A549 (cell line): ENCODE data around the gene DYNLT2. TPM values are rescaled to one million over a fixed set of nuclear protein-coding genes. Genes with fewer than 3 reads are reported as not detected.

Experiments
- ATAC-seq, 2 experiments: fragments of 200-7000 bp in 1 of 2; fragments of >200 bp in 1 of 2; cut with Nextera tagmentation in 1 of 2; cut with Tn5 transposase in 1 of 2; 3 replicates each; pipeline versions ENCODE4 v1.8.0 to v1.9.1; 2018 to 2020; ENCODE audit warnings: mild to moderate bottlenecking in 1 of 2, moderate library complexity in 1 of 2
- CTCF ChIA-PET: fragments of 300-600 bp; sonication (Branson Sonifier 250); formaldehyde crosslinking; extraction: SDS; loops from one replicate; lab custom pipeline; 2021; ENCODE audit warnings: antibody characterized with exemption, inconsistent platforms; lab: Yijun Ruan, JAX
- POLR2A ChIA-PET: fragments of 350-600 bp; formaldehyde crosslinking; extraction: SDS; loops from one replicate; lab custom pipeline; 2021; ENCODE audit warnings: antibody characterized with exemption, inconsistent platforms; lab: Yijun Ruan, JAX
- DNase-seq, 2 experiments: peaks; one replicate each; pipeline versions ENCODE4 v3.0.0 to v3.0.0-alpha.2; 2011 to 2016; ENCODE audit warnings: low read depth in 1 of 2, low spot score in 1 of 2
- FAIRE-seq: peaks from 2 replicates; lab custom pipeline; 2011; peaks lifted over from hg19 to GRCh38; lab: Jason Lieb, UNC
- H3K27ac ChIP-seq, 2 experiments: fragments of >200 bp; sonication (Bioruptor Twin); formaldehyde crosslinking; 3 replicates each; pipeline ENCODE4 v1.5.1; 2016 to 2017
- H3K4me1 ChIP-seq: fragments of >200 bp; sonication (Bioruptor Twin); formaldehyde crosslinking; 3 replicates; pipeline ENCODE4 v1.6.1; 2016
- H3K4me2 ChIP-seq: fragments of >200 bp; sonication (Bioruptor Twin); formaldehyde crosslinking; 3 replicates; pipeline ENCODE4 v1.6.1; 2016
- H3K4me3 ChIP-seq: fragments of >200 bp; sonication (Bioruptor Twin); formaldehyde crosslinking; 3 replicates; pipeline ENCODE4 v1.5.1; 2016
- H3K9me3 ChIP-seq: fragments of >200 bp; sonication (Bioruptor Twin); formaldehyde crosslinking; 3 replicates; pipeline ENCODE4 v1.6.1; 2016
- CBX2 ChIP-seq: fragments of 200-600 bp; sonication (generic); IDR thresholded peaks from 2 replicates; pipeline ENCODE4 v1.6.1; 2016; ENCODE audit warnings: low read depth, mild to moderate bottlenecking, borderline replicate concordance
- CBX8 ChIP-seq: fragments of 200-600 bp; sonication (generic); IDR thresholded peaks from 2 replicates; pipeline ENCODE4 v1.6.1; 2016
- CHD2 ChIP-seq: fragments of 150-350 bp; IDR thresholded peaks from 2 replicates; pipeline ENCODE4 v1.6.1; 2014; ENCODE audit warnings: low read length; ENCODE audit not compliant: partially characterized antibody
- EHF ChIP-seq: fragments of 250-450 bp; sonication (Bioruptor Pico); IDR thresholded peaks from 2 replicates; pipeline ENCODE4 v1.5.0; 2020; ENCODE audit warnings: mild to moderate bottlenecking
- EP300 ChIP-seq, 2 experiments: fragments of >200 bp; sonication (Bioruptor Twin); formaldehyde crosslinking; IDR thresholded peaks; 2 replicates in 1 of 2; 3 replicates in 1 of 2; pipeline ENCODE4 v1.6.1; 2016 to 2017
- ESRRA ChIP-seq: fragments of 150-350 bp; IDR thresholded peaks from 2 replicates; pipeline ENCODE4 v1.6.1; 2014; ENCODE audit warnings: mild to moderate bottlenecking, low read length, borderline replicate concordance
- FOSB ChIP-seq: fragments of 250-450 bp; sonication (Bioruptor Pico); IDR thresholded peaks from 2 replicates; pipeline ENCODE4 v1.5.0; 2020; ENCODE audit warnings: mild to moderate bottlenecking, moderate library complexity
- FOSL2 ChIP-seq, 2 experiments: fragments of 450-650 bp in 1 of 2; fragments of >200 bp in 1 of 2; sonication (Bioruptor Twin) in 1 of 2; formaldehyde crosslinking; IDR thresholded peaks; 2 replicates each; pipeline versions ENCODE4 v1.5.0 to v1.6.1; 2016 to 2020; ENCODE audit warnings: mild to moderate bottlenecking in 1 of 2, moderate library complexity in 1 of 2
- FOXS1 ChIP-seq: fragments of 250-450 bp; sonication (Bioruptor Pico); IDR thresholded peaks from 2 replicates; pipeline ENCODE4 v1.5.0; 2020; ENCODE audit warnings: mild to moderate bottlenecking, moderate library complexity
- HDAC2 ChIP-seq: fragments of 200-600 bp; sonication (generic); IDR thresholded peaks from 2 replicates; pipeline ENCODE4 v1.6.1; 2016
- JUN ChIP-seq, 2 experiments: fragments of >200 bp; sonication (Bioruptor Twin); formaldehyde crosslinking; IDR thresholded peaks; 2 replicates in 1 of 2; 3 replicates in 1 of 2; pipeline ENCODE4 v1.6.1; 2016 to 2017
- JUNB ChIP-seq: fragments of >200 bp; sonication (Bioruptor Twin); formaldehyde crosslinking; IDR thresholded peaks from 2 replicates; pipeline ENCODE4 v1.6.1; 2016
- KDM1A ChIP-seq: fragments of 200-600 bp; sonication (generic); IDR thresholded peaks from 2 replicates; pipeline ENCODE4 v1.6.1; 2016; ENCODE audit warnings: low read depth, mild to moderate bottlenecking
- KDM5A ChIP-seq: fragments of 200-600 bp; sonication (generic); IDR thresholded peaks from 2 replicates; pipeline ENCODE4 v1.6.1; 2016; ENCODE audit warnings: antibody characterized with exemption, mild to moderate bottlenecking
- NFE2L2 ChIP-seq: fragments of 150-350 bp; conservative IDR thresholded peaks from 2 replicates; pipeline ENCODE4 v1.6.1; 2014; ENCODE audit warnings: low read length
- NPAS2 ChIP-seq: fragments of 250-450 bp; sonication (Bioruptor Pico); IDR thresholded peaks from 2 replicates; pipeline ENCODE4 v1.8.0; 2022; ENCODE audit warnings: mild to moderate bottlenecking, moderate library complexity, borderline replicate concordance
- NR3C1 ChIP-seq: fragments of >200 bp; sonication (Bioruptor Twin); formaldehyde crosslinking; IDR thresholded peaks from 3 replicates; pipeline ENCODE4 v1.6.1; 2017
- PHF8 ChIP-seq: fragments of 200-600 bp; sonication (generic); IDR thresholded peaks from 2 replicates; pipeline ENCODE4 v1.6.1; 2016; ENCODE audit warnings: low read depth, mild to moderate bottlenecking, antibody characterized with exemption, moderate library complexity, borderline replicate concordance
- POLR2AphosphoS2 ChIP-seq: conservative IDR thresholded peaks from 2 replicates; pipeline ENCODE4 v1.6.1; 2012; ENCODE audit warnings: low read length, improper control_type of control experiment, inconsistent platforms
- RCOR1 ChIP-seq: fragments of 150-350 bp; IDR thresholded peaks from 2 replicates; pipeline ENCODE4 v1.6.1; 2014; ENCODE audit warnings: antibody characterized with exemption, low read length, low read depth
- RNF2 ChIP-seq: fragments of 200-600 bp; sonication (generic); IDR thresholded peaks from 2 replicates; pipeline ENCODE4 v1.6.1; 2016; ENCODE audit warnings: low read depth, mild to moderate bottlenecking, antibody characterized with exemption, moderate library complexity, borderline replicate concordance
- SREBF2 ChIP-seq: fragments of 450-650 bp; IDR thresholded peaks from 2 replicates; pipeline ENCODE4 v1.6.1; 2014; ENCODE audit warnings: mild to moderate bottlenecking, moderate library complexity
- WGBS: methylation state at CpG from one replicate; pipeline ENCODE4 v1.1.6; 2017; ENCODE audit errors: missing lambda C conversion rate; 5-methylcytosine and 5-hydroxymethylcytosine counted together
- polyA plus RNA-seq, 4 experiments: library from polyadenylated mRNA; depleted of rRNA in 3 of 4; stranded (reverse); fragments of >200 nt; fragmentation: RNase III in 1 of 4; extraction: RNeasy Plus Mini Kit Qiagen cat#74134 plus additional on column Dnase treatment in 1 of 4; gene quantifications; 2 replicates in 3 of 4; 3 replicates in 1 of 4; pipeline ENCODE4 v1.2.3, GENCODE V29; 2011 to 2017
- TF ChIP-seq, protein P1 (sequence below): fragments of 250-450 bp; sonication (Bioruptor Pico); IDR thresholded peaks from 2 replicates; pipeline ENCODE4 v1.5.0; 2020; ENCODE audit warnings: low read depth, mild to moderate bottlenecking, moderate library complexity
- TF ChIP-seq, protein P2 (sequence below): fragments of >200 bp; sonication (Bioruptor Twin); formaldehyde crosslinking; IDR thresholded peaks from 2 replicates; pipeline ENCODE4 v1.6.1; 2016
- TF ChIP-seq, protein P3 (sequence below): IDR thresholded peaks from 2 replicates; pipeline ENCODE4 v1.6.1; 2012; ENCODE audit warnings: low read depth, borderline replicate concordance

DYNLT2 gene
- polyA plus RNA-seq, 2 of the 4 experiments (the other 2 are of a cell fraction): 1.1 to 2.0 TPM

DNA sequence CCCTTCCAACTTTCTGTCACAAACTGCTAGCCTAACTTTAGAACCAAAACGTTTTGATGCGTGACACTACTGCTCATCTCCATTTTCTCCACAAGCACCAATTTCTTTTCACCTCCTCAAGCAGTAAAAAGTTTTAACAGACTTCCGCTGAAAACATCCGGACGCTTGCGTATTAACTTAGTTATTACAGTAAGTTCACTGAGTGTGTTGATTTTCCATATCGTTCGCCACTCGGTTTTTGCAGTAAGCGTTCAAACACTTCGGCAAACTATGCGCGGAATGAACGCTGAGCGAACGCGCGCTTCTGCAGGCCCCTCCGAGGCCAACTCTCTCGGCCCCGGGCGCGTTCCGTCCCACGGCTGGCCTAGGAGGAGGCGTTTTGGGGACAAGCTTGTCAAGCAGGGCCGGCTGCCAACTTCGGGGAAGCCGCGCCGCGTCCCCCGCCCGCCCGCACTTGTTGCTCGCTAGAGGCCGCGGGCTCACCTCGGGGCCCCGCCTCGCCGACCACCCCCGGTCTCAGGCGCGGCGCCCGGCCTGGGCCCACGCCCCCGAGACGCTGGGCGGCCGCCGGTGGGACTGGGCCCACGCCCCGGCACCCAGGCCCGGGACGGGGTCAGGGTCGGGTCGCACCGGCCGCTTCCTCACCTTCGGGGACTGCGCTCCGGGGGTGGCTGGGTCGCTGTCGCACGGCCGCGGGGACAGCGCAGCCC lies 28.0 kb downstream of the DYNLT2 start:
- Histone ChIP-seq H3K4me2 (peak overlapping the region; percentile 90), H3K4me3 (peak overlapping the region; percentile 77), H3K27ac (peak overlapping the region; percentile 88 to 99), H3K4me1 (peaks cover 29% of the 10 kb centered on the region), H3K9me3 (no peaks in the 10 kb centered on the region)
- DNase-seq (peak; percentile 25 to 66), ATAC-seq (peak; percentile 48 to 65), FAIRE-seq (no peak)
- ChIA-PET CTCF (no interaction called here), POLR2A (interaction anchor here (1.8 to 2.8 kb wide), 2 partner anchors 21 to 28 kb away, joined by 5 to 13 read pairs; partner anchors contain the start of genes C6orf120, ERMARD and WDR27)
- WGBS: under 1% methylated on average over 20 of the region's 70 CpGs
- 0 out of 5 replicates have a peak, but pooled peaks of 1 of the 2 experiments have one; percentile 6 for TF ChIP-seq JUN (IDR thresholded peaks at IDR 0.05)
- no peak for TF ChIP-seq CBX8

DNA sequence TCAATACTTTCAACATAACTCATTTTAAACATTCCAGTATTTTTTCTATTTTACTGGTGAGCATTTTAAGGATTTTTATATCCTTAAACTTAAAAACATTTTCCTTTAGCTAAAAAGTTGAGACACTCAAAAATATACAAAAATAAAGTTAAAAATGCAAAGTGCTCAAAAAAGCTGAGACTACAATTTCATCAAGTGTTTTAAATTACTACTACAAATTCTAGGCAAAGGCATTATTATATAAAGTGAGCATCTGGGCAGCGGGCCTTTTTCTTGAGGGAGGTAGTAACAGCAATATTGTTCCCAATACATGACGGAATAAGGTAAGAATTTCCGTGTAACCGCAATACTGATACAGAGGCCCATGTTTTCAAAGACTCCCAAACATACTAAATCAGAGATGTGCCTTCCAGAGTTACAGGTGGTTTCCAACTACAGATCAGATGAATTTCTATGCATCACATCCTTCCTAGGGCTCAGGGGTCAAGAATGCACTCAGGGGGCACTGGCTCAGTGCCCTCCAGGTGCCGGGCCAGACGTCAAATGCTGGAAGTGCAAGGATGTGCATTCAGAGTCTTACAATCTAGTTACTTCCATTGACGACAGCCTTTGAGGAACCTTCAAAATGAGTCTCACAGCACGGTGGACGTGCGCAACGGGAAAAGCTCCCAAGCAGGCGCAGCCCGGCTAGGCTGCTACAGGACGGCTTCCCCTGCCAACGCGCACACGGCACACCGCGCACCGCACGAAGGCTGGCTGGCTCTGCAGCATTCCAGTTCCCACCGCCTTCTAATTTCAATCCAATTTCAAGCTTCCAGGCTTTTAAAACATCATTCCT lies 28.8 kb downstream of the DYNLT2 start:
- ChIA-PET CTCF (no interaction called here), POLR2A (interaction anchor here (1.8 to 2.8 kb wide), 2 partner anchors 21 to 29 kb away, joined by 5 to 13 read pairs; partner anchors contain the start of genes C6orf120, ERMARD and WDR27)
- FAIRE-seq: no peak
- Histone ChIP-seq H3K4me2 (peak overlapping the region; percentile 90), H3K27ac (peak overlapping the region; percentile 88 to 99), H3K9me3 (no peaks in the 10 kb centered on the region), H3K4me3 (peak overlapping the region; percentile 77), H3K4me1 (peaks cover 29% of the 10 kb centered on the region)
- DNase-seq: peak in 1 of 2 experiments; percentile 40
- ATAC-seq: peak in 1 of 2 experiments; percentile 70; a peak in 3 of 6 replicates
- TF ChIP-seq EP300 (IDR thresholded peaks at IDR 0.05): no peak
- TF ChIP-seq CHD2: no peak
- TF ChIP-seq SREBF2: no peak
- TF ChIP-seq RCOR1: no peak
- TF ChIP-seq, protein P1, sequence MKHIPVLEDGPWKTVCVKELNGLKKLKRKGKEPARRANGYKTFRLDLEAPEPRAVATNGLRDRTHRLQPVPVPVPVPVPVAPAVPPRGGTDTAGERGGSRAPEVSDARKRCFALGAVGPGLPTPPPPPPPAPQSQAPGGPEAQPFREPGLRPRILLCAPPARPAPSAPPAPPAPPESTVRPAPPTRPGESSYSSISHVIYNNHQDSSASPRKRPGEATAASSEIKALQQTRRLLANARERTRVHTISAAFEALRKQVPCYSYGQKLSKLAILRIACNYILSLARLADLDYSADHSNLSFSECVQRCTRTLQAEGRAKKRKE (CRISPR knock-in tag): no peak
- no peak for TF ChIP-seq HDAC2
- WGBS: 5% methylated on average over 19 of the region's 22 CpGs

DNA sequence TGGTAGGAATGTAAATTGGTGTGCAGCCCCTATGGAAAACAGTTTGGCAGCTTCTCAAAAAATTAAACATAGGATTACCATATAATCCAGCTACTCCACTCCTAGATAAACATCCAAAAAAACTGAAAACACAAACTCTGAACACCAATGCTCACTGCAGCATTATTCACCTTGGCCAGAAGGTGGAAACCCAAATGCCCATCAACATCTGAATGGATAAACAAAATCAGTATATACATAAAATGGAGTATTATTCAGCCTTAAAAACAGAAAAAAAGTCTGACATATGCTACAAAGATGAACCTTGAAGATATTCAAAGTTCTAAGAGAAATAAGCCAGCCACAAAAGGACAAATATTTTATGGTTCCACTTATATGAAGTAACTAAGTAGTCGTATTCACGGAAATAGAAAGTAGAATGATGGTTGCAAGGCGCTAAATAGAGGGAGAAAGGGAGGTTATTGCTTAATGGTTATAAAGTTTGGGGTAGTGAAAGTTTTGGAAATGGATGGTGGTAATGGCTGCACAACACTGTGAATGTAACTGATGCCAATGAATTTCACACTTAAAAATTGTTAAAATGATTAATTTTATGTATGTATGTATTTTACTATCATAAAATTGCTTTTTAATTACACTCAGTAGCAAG lies 31.0 kb downstream of the DYNLT2 start:
- TF ChIP-seq CBX8 (no peak), ESRRA (no peak), NFE2L2 (no peak), JUNB (no peak), CBX2 (no peak), JUN (IDR thresholded peaks at IDR 0.05) (no peak), FOSL2 (IDR thresholded peaks at IDR 0.05) (no peak), FOSL2 (CRISPR knock-in tag; IDR thresholded peaks at IDR 0.05) (no peak), RNF2 (no peak), EP300 (IDR thresholded peaks at IDR 0.05) (no peak)
- Histone ChIP-seq H3K4me1 (peaks cover 24% of the 10 kb centered on the region), H3K27ac (no peak overlapping the region), H3K4me3 (no peak overlapping the region), H3K4me2 (no peak overlapping the region), H3K9me3 (no peaks in the 10 kb centered on the region)
- DNase-seq: no peak
- ChIA-PET CTCF (no interaction called here), POLR2A (no interaction called here)
- ATAC-seq: no peak
- 96% methylated on average over 3 of the region's 3 CpGs for WGBS
- no peak for FAIRE-seq

DNA sequence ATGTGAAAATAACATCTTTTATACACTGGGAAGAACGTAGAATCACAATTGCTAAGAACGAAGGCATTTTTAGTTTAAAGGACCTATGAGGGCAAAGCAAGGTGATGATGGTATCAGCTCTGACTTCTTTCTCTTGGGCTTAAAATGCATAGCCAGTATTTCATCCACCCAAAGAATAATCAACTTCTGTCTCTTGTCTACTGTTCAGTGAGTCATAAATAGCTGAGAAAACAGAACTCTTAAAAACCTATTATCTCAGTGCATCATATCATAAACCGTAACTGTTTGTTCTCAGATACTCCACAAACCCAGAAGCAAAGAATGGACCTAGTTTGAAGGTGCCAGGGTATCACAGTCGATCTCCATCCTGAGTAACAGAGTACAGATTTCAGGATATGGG lies 32.3 kb downstream of the DYNLT2 start:
- 88% methylated on average over 4 of the region's 4 CpGs for WGBS
- ChIA-PET POLR2A (no interaction called here), CTCF (no interaction called here)
- H3K27ac ChIP-seq: no peak overlapping the region
- FAIRE-seq (no peak), DNase-seq (no peak), ATAC-seq (no peak)
- no peak overlapping the region for H3K4me3 ChIP-seq
- H3K4me1 ChIP-seq: peaks cover 23% of the 10 kb centered on the region
- no peaks in the 10 kb centered on the region for H3K9me3 ChIP-seq
- H3K4me2 ChIP-seq: 0 out of 3 replicates have a peak overlapping the region, but pooled peaks have one; percentile 9
- TF ChIP-seq, protein P2, sequence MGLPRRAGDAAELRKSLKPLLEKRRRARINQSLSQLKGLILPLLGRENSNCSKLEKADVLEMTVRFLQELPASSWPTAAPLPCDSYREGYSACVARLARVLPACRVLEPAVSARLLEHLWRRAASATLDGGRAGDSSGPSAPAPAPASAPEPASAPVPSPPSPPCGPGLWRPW: no peak
- TF ChIP-seq, protein P3, sequence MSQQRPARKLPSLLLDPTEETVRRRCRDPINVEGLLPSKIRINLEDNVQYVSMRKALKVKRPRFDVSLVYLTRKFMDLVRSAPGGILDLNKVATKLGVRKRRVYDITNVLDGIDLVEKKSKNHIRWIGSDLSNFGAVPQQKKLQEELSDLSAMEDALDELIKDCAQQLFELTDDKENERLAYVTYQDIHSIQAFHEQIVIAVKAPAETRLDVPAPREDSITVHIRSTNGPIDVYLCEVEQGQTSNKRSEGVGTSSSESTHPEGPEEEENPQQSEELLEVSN: no peak
- TF ChIP-seq NR3C1 (no peak), RNF2 (no peak), KDM5A (no peak), PHF8 (no peak), POLR2AphosphoS2 (no peak), FOSB (CRISPR knock-in tag) (no peak), ESRRA (no peak), KDM1A (no peak), EHF (CRISPR knock-in tag) (no peak), NPAS2 (CRISPR knock-in tag) (no peak), FOXS1 (CRISPR knock-in tag) (no peak), CHD2 (no peak)
